RPMI7951 (cell line): ENCODE data around the gene AHNAK2. TPM values are rescaled to one million over a fixed set of nuclear protein-coding genes. Genes with fewer than 3 reads are reported as not detected.

Experiments
- DNase-seq: peaks from one replicate; pipeline ENCODE4 v3.0.0-alpha.2; 2012; ENCODE audit warnings: low read depth
- total RNA-seq: library from RNA; depleted of rRNA; stranded (reverse); fragments of >200 nt; shearing (Covaris generic); gene quantifications from 2 replicates; pipeline ENCODE4 v1.2.3, GENCODE V29; 2014

AHNAK2 gene
- total RNA-seq, 1 experiment from 2014 or later = 3.6 TPM

DNA sequence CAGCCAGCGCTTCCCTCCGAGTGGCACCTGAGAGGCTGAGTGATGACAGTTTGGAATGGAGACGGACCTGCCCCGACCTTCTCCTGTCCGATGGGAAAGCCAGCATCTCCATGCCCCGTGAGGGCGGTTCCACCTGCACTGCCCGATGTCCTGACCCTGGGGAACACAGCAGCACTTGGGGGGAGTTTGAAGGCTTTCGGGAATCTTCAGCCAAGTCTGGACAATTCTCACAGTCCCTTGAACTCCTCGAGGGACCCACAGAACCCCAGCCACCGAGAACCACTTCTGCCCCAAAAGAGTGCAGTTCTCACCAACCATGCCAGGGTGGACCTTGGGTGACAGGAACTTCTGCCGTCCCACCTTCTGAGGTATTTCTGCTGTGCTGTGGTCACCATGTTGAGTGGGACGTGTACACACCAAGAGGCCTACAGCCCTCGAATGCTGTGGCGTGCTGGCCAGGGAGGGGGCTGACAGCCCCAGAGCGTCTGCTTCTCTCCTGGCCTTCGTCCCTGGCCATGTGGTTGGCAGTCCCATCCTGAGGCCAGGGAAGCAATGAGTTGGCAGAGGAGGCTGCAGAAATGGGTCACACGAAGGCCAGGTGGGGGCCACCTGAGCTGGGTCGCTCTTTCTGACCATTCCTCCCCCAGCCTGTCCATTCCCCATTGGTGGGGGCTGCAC is 8.5 kb upstream of the AHNAK2 start:
- DNase-seq = no peak

DNA sequence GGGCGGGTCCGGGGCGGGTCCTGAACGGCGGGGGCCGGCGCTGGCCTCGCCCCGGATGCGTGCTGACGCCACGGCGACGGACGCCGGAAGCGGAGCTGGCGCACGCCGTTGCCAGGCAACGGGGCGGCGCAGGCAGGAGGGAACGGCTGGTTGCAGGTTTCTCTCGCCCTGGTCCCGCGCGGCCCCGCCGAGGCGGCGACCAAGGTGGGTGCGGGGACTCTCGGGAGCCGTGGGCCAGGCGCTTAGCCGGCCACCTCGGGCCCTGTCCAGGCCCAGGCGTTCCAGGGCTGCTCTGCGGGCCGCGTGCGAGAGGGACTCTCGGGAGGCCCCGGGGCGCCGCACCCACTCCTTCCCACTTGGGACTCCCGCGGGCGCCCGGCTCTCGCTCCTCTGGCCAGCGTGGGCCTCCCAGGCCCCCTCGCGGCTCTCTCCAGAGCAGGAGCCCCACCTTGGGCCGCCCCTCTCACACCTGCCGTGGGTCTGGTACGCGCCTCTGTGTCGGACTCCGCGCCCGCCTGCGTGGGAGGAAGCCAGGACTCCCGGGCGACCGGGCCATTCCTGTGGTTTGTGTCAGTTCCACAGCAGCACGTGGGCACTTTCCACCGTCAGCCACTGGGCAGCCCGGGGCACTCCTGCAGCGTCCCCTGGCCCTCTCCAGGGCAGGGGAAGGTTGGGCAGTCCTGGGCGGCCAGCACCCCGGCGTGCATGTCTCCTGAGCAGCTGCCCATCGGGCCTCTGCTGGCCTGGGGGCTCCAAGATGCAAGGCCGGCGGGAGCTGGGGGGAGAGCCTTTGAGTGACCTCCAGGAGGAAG is 7.7 kb upstream of the AHNAK2 start, which contains the start of gene CLBA1:
Gene CLBA1 (plus strand): TSS at position 114 of the 812 bp plus-strand sequence. CDS start 644 bp downstream, at position 758.
- DNase-seq = peak; percentile 87

DNA sequence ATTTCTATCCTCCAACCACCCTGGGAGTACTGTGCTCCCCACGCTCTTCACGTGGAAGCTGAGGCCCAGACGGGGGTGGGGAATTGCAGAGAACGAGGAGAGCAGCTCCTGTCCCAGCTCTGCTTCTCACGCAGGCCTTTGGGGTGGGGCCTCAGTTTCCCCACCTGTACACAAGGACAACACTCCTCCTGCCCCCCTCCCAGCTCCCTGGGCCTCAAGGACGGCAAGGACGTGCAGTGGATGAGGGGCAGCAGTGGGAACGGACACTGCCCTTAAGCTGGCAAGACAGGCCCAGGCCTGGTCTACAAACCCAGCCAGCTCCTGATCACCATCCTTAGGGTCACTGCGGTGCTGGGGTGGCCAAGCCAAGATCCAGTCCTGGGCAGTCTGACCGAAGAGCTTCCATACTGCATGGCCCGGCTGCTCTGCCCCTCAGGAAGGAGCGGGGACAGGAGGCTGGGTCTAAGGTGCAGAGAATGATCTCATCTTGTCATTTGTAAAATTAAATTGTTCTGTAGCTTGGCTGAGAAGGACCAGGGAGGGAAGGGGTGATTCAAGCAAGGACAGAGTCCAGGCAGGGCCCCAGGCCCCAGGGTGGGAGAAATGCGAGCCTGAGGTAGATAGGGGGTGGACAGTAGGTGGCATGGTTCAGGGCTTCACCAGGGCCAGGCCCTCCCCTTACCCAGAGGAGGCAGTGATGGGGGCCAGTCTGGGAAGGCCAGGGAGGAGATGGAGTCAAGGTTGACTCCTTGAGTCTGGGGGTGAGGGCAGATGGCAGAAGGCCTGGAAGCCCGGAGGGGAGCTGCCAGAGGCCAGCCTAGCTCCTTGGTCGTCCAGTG is 6.1 kb upstream of the AHNAK2 start:
- DNase-seq = no peak

DNA sequence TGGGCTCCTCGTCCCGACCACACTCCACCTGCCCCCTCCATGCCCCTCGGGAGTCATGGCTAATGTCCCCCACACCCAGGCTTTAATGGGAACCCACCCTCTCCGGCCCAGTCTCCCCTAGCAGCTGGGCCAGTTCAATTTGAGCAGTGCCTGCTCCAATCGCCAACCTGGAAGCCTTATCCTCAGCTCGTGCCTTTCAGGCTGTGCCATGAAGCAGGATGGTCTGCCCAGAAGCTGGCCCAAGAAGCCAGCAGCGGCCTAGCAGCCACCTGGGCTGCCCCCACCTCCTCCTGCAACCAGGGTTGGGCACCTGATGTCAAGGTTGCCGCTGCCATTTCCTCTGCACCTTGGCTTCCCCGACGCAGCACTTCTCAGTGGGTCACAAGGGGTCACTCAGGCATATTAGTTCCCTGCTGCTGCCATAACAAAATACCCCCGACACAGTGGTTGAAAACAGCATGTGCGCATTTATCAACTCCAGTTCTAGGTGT is 5.1 kb upstream of the AHNAK2 start:
- no peak for DNase-seq

DNA sequence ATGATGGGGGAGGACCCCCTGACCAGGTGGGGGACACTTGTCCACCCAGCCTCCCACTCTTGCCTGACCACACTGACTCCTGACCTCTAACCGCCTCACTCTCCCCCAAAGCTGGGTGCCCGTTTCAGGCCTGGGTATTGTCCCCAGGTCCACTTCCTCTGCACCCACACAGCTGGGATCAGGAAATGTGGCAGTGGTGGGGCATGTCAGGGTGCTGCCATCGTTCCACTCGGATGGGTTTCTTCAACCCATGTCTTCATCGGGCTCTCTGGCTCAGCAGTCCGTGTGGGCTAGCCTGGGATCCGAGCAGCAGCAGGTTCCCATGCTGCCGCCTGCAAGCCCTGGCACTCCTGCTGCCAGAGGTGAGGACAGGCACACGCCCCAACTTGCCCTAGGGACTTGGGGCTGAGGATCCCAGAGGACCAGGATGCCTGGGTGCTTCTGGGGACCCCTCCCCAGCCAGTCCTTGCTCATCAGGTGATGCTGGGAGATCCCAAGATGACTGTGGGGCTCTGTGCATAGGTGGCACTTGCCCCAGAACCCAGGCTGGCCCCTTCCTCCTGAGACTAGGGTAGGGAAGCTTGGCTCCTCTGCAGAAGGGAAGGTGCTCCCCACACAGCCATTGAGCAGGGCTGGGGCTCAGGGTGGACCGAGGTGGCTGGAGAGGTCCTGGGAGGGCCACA is 4.5 kb upstream of the AHNAK2 start:
- no peak for DNase-seq

DNA sequence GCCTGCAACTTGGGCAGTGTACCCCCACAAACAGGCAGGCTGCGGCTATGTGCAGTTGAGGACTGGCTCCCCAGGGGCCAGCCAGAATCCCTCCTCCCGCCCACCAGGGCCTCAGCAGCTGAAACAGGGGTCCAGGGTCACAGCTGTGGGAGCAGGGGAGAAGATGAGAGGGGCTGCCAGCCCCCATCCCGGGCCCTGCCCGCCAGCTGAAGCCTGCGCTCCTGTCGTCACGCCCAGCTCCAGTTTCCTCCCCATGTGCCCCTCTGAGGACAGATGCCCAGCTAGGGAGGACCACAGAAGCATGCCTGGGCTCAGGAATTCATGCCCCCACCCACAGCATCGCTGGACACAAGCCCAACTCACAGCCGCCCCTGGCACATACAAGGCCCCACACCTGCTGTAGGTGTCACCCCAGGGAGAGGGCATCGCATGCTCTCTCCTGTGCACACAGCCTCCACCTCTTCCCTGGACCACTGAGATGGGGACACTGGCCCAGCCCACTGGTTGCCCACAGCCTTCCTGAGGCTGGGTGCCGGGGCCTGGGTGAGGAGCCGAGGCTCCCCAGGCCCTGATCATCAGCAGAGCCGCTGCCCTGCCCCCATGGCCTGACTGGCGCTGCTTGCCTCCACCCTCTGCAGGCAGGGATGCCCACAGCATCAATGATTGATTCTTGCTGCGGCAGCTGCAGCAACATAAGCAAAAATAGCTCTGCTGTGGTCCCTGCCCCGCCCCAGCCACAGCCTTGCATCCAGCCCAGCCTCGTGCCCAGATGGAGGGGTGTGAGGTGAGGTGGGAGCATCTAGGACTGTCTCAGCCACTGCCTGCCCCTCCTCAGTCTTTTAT is 3.7 kb upstream of the AHNAK2 start:
- DNase-seq = no peak

DNA sequence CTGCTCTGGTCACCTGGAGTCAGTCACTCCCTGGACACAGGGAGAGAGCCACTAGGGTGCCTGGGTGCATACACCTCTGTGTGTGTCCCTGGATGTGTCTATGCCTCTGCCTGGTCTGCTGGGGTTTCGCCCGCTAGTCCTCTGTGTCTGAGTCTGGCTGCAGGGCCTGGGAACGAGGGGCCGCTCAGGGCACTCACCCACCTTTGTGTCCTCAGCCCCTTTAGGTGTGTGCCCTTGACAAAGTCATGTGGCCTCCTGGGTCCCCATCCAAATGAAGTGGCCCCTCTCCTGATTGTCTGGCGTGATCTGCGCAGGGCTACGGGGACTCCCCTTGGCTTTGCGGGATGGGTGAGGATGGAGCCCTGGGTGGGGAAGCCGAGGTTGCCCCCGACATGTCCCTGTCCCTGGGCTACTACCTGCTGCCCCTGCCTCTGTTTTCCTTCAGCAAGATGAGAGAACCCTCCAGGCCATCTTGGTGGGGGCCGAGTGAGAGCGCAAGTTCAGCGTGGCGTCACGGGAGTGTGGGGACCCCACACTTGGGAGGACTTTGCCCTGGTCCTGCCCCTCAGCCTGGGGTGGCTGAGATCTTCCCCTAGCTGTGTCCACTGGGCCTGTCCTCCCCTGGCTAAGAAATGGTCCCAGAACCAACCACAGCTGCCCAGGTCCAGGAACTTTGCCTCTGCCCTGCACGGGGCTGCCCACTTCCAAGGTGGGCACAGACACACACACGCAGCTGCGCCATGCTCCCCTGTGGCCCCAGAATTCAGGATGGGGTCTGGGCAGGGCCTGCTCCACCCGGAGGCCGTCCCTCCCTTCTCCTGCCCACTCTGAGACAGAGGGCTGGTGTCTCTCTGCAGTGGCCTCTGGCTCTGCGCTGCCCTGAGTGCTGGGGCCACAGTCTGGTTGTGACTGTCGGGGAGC is 2.7 kb upstream of the AHNAK2 start:
- DNase-seq = no peak

DNA sequence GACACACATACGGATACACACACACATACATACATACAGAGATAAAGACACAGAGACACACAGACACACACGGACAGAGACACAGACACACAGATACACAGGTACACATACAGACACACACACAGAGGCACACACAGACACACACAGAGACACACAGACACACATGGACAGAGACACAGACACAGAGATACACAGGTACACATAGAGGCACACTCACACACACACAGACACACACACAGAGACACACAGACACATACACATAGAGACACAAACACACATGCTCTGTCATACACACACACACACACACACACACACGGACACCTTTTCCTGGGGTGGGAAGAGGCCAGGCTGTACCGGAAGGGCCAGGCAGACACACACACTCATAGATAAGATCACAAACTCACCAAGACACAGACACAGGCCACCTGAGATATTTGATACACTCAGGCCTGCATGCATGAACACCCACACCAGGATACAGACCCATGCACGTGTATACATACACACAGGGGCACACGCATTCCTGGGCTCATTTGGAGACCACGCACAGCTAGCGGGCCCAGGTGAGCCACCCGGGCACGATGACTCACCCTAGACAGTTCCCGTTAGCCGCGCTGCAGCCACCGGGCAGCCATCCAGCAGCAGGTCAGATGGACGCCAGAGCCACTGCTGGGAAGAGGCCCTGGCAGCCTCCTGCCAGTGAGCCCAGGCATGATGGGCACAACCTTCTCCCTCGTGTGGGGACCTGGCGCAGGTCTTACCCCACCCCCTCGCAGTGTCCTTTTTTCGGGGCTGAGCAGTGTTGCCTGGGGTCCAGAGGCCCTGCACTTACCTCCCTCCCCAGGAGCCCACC is 1.8 kb upstream of the AHNAK2 start:
- peak; percentile 49 for DNase-seq

DNA sequence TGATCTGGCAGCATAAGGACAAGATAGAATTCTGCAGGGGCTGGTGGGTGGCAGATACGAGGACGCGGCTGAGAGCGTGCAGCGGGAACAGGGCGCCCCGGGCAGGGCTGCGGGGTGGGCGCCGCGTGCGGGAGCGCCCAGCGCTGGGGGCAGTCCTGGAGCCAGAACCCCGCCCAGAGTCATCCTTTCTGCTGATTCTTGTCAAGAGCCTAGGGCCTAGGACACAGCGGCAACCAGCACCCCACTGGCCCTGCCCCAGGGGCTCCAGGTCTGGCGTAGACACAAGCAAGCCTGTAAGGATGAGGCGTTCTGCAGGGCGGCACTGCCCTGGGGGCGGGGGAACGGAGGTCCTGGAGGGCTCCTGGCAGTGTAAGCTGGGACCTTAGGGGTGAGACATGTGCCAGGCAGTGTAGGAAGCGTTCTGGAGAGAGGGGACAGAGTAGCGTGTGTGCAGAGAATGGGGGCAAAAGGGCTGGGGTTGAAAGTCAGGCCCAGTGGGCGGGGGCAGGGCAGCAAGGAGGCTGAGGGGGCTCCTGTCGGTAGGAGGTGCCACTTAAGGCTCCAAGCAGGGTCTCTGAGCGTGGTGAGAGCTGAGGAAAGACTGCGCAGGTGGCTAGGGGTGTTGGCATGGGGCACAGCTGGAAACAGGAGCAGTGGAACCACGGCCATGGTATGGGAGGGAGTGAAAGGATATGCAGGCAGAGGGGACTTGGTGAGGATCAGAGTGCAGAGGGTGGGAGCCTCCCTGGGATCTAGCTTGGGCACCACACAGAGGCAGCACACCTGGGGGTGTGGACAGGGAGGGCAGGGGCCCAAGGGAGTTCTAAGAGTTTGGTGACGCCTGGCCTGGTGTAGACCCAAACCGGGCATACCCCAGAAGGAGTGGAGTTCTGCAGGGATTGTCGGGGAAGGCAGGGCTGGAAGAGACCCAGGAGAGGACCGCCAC is 845 bp upstream of the AHNAK2 start:
- no peak for DNase-seq

DNA sequence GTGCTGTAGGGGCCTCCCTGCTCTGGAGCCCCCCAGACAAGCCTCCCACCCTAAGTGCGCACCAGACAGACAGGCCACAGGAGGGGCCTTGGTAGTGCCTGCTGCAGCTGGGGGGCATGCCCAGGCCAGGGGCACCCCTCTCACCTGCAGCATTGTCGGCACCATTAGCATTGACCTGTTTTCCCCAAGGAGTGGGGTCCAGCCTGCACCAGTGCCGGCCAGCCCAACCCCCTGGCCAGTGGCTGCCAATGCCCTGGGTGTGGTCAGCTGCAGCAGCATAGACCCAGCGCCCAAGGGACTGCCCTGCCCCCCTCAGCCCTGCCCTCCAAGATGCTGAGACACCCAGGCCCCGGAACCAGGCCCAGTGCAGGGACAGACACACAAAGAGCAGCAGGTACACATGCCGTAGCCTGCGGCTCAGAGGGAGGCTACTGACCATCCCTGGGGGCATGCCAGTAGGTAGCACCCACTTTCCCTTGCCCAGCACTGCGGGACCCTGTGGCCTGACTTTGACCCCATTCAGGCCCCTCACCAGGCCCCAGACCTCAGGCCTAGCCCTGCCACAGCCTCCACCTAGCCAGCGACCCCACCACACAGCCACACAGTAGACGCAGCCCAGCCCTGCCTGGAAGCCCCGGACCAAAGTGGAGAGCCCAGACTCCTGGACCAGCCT is 1.0 kb downstream of the AHNAK2 start:
- no peak for DNase-seq

DNA sequence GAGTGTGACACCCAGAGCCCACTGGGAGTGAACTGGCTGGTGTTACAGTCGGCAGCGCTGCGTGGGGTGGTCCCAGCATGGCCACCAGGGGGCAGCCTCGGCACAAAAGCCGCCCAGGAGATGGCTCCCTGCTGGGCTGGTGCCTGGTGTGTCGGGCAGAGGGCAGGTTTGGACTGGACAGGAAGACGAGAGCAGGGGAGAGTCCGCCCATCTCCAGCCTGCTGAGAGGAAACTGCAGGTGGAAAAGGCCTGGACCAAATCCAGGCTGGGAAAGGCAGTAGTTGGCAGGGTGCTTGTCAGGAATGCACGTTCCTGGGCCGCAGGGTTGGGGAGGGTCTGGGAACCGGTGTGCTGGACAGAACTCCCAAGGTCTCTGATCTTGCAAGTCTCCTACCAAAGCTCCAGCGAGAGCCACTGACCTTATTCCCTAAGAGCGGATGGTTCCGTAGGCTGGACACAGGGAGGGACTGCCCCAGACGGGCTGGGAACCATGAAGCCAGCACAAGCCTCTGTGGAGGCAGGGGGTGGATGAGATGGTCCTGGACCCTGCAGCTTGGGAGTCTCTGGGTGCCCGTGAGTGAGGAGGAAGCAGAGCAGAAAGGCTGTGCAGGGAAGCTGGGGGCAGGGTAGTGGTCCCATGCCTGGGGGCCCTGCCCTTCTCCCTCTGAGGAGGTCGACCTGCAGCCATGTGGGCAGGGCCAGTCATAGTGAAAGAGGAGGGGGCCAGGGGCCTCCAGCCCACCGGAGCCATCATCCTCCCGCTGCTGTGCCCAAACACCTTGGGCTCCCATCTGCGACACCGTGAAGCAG is 1.8 kb downstream of the AHNAK2 start:
- DNase-seq = peak; percentile 65

DNA sequence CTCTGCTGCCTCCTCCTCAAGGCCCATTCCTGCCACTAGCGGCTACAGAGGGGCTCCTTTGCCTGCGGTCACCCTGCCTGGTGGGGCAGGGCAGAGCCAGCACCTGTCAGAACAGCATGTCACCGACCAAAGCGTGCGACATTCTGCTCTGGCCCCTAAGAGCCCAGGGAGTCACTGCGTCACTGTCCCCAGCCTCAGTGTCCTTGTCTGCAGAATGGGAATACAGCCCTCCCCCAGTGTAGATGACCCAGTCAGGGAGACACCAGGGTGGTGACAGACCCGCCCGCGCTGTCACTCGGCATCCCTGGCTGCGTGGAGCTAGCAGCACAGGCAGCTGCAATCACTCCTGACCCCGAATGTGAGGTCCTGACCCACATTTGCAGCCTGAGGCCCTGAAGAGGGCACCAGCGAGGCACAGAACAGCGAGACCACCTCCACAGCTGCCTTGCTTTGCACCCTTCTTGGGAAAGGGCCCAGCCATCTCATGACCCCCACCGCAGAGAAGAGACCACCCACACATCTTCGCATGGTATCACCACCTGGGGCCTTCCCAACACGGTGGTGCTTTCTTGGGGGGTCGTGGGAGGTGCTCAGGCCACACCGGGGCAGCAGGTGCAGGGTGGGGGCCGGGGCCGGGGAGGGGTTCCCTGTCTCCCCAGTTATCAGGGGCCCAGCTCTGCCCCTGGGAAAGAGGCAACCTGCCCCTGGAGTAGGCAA is 2.5 kb downstream of the AHNAK2 start:
- no peak for DNase-seq

DNA sequence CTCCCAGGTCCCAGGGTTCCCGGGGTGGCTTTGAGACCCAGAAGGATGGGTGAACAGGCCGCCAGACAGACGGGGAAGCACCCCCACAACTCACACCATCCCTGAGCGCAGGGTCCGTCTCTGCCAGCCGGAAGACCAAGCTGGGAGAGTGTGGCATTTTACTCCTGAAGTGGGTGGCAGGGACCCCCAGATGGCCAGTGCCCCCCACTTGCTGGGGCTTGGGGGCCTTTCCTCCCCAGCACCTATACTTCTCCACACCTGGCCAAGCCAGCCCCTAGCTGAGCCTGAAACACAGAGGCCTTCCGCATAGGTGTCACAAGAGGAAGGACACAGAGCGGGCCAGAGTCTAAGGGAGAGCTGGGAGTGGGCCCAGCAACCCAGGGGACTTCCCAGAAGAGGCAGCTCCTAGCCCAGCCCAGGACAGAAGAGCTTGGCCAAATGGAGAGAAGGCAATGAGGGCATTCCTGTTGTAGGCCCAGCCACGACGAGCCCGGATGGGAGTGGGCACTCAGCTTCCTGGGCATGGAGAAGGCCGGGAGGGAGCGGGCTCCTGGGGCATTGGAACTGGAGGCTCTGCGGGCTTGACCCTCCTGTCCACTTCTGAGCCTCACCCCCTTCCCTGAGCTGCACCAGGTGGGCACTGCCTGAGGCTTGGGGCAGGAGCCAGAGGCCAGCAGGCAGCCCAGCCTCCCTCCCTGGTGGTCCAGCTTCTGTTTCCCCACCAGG is 3.3 kb downstream of the AHNAK2 start:
- DNase-seq = no peak

DNA sequence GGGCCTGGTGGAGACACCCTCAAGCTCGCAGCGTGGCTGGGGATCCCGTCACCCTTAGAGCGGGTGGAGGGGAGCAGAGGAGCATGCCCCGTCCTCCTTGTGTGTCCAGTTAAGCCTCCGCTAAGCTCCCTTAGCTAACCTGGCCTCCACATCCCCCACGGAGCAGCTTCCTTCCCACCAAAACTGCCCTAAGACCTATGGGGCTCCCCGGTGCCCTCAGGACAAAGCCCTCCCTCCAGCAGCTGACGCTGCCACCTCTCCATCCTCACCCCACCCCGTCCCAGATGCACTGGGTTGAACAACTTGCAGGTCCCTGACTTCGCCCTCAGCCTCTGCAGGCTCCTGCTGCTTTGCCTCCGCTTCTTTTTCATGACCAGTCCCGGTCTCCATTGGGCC is 4.0 kb downstream of the AHNAK2 start:
- DNase-seq = no peak
